ENCODE data around the gene C4A.
"Not testable (repeated sequence)": the region's sequence is repeated elsewhere in the genome, so short reads cannot be mapped to it uniquely, and the experiment has no call there.

The C4A gene

DNA sequence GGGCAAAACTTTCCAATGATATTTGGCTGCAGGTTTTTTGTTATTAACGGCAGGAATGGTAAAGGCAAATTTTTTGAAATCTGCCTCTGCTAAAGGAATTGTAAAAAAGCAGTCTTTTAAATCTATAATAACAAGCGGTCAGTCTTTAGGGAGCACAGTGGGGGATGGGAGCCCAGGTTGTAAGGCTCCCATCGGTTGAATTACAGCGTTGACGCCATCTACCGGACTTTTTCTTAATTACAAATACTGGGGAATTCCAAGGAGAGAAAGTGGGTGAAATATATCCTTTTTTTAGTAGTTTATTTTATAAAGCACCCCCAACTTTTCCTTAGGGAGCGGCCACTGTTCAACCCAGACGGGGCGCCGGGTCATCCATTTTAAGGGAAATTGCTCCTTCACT, 40.2 kb downstream of the C4A start:
- POLR2A ChIA-PET; CTCF ChIA-PET; H3K4me3 ChIP-seq (ENCODE audit: low read depth, low read length); DNase-seq (ENCODE audit: low read depth, low spot score): not testable (repeated sequence)

DNA sequence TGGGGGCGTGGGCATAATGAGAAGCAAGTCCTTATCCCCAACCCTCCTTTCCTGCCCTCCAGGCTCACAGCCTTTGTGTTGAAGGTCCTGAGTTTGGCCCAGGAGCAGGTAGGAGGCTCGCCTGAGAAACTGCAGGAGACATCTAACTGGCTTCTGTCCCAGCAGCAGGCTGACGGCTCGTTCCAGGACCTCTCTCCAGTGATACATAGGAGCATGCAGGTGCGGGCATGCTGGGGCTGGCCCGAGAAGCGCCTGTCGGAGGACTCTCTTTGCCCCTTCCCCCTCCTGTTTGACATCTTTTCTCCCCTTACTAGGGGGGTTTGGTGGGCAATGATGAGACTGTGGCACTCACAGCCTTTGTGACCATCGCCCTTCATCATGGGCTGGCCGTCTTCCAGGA, 46.8 kb downstream of the C4A start:
- H3K4me3 ChIP-seq (ENCODE audit: low read depth, low read length); CTCF ChIA-PET; DNase-seq (ENCODE audit: low read depth, low spot score); POLR2A ChIA-PET: not testable (repeated sequence)

DNA sequence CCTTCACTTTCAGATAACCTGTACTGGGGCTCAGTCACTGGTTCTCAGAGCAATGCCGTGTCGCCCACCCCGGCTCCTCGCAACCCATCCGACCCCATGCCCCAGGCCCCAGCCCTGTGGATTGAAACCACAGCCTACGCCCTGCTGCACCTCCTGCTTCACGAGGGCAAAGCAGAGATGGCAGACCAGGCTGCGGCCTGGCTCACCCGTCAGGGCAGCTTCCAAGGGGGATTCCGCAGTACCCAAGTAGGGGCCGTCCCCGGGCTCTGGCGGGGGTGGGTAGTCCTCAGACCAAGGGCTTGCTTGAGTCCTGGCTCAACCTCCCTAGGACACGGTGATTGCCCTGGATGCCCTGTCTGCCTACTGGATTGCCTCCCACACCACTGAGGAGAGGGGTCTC, 47.7 kb downstream of the C4A start:
- H3K4me3 ChIP-seq (ENCODE audit: low read depth, low read length); DNase-seq (ENCODE audit: low read depth, low spot score); POLR2A ChIA-PET; CTCF ChIA-PET: not testable (repeated sequence)

DNA sequence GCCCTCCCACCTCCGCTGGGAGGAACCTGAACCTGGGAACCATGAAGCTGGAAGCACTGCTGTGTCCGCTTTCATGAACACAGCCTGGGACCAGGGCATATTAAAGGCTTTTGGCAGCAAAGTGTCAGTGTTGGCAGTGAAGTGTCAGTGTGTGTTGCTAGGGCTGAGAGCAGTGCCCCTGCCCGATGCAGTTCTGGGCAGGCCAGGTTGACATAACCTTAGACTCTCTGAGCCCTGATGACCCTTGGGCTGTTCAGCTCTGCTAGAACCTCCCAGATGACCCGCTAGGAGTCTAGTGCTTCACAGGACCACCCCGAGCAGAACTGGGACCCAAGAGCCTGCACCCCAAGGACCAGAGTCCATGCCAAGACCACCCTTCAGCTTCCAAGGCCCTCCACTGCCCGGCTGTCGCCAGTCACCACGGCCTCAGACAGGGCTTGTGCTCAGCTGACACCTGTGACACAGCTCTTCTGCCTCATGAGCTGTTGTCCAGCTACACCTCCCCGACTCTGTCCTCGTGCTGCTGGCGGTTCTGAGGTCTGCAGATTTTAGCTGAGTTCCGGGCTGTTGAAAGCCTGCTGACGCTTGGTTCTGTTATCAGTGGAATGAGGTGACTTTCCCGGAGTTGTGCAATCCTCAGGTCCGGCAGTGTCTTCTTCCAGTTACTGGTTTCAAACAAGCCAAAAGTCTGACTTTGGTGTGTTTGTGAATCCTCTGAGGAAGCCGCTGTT, 53.6 kb downstream of the C4A start:
- CTCF ChIA-PET; DNase-seq (ENCODE audit: low read depth, low spot score); POLR2A ChIA-PET; H3K4me3 ChIP-seq (ENCODE audit: low read depth, low read length): not testable (repeated sequence)

DNA sequence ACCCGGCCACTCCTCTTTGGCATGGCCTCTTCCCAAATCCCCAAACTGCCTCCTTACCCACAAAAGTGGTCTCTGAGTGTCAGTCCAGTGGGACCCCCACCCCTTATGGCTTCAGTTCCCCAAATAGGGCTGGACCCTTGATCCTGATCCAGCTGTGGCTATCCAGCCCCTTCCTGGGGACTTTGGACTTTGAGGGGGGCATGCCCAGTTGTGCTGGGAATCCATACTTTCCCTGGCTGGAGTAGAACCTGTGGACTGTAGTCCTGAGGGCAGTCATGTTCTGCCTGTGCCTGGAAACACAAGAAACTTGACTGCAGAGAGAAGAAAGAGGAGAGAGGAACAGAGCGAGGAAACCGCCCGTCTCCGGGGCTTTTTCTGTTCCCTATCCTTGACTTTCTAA, 55.3 kb downstream of the C4A start:
- H3K4me3 ChIP-seq (ENCODE audit: low read depth, low read length); POLR2A ChIA-PET; CTCF ChIA-PET; DNase-seq (ENCODE audit: low read depth, low spot score): not testable (repeated sequence)

DNA sequence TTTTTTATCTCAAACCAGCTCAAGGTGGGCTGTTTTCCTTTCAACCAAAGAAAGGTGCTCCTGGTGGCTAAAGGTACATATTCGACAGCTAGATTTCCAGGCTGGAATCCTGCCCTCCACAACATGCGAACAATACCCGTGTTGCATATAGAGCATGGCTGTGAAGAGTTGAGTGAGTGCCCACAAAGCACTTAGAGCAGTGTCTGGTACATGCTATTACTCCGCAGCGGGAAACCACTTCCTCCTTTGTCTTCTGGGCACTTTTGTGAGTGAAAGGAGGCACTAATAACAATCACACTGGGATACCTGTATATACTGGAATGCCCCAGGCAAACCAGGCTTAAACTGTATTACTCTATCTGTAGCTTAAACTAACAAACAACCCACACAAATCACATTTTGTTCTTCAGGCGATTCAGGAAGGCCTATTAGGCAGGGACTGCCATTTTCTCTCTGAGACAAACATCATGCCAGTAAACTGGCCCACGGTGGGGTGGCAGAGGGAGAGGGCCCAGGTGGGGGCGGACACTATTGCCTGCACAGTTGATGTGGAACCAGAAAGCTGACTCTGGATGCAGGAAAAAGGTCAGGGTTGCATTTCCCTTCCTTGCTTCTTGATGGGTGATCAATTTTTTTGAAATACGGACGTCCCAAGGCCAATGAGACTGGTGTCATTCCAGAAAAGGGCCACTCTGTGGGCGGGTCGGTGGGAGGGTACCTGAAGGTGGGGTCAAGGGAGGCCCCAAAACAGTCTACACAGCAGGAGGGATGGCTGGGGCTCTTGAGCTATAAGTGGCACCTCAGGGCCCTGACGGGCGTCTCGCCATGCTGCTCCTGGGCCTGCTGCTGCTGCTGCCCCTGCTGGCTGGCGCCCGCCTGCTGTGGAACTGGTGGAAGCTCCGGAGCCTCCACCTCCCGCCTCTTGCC, 56.0 kb downstream of the C4A start, which contains the start of gene CYP21A2:
CYP21A2 (plus strand) TSS at position 818 of the 927 bp plus-strand sequence; CDS start at position 826, 8 bp downstream.
- DNase-seq (ENCODE audit: low read depth, low spot score); H3K4me3 ChIP-seq (ENCODE audit: low read depth, low read length); CTCF ChIA-PET; POLR2A ChIA-PET: not testable (repeated sequence)

DNA sequence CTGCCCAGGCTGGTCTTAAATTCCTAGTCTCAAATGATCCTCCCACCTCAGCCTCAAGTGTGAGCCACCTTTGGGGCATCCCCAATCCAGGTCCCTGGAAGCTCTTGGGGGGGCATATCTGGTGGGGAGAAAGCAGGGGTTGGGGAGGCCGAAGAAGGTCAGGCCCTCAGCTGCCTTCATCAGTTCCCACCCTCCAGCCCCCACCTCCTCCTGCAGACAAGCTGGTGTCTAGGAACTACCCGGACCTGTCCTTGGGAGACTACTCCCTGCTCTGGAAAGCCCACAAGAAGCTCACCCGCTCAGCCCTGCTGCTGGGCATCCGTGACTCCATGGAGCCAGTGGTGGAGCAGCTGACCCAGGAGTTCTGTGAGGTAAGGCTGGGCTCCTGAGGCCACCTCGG, 57.0 kb downstream of the C4A start:
- DNase-seq (ENCODE audit: low read depth, low spot score); POLR2A ChIA-PET; CTCF ChIA-PET; H3K4me3 ChIP-seq (ENCODE audit: low read depth, low read length): not testable (repeated sequence)

DNA sequence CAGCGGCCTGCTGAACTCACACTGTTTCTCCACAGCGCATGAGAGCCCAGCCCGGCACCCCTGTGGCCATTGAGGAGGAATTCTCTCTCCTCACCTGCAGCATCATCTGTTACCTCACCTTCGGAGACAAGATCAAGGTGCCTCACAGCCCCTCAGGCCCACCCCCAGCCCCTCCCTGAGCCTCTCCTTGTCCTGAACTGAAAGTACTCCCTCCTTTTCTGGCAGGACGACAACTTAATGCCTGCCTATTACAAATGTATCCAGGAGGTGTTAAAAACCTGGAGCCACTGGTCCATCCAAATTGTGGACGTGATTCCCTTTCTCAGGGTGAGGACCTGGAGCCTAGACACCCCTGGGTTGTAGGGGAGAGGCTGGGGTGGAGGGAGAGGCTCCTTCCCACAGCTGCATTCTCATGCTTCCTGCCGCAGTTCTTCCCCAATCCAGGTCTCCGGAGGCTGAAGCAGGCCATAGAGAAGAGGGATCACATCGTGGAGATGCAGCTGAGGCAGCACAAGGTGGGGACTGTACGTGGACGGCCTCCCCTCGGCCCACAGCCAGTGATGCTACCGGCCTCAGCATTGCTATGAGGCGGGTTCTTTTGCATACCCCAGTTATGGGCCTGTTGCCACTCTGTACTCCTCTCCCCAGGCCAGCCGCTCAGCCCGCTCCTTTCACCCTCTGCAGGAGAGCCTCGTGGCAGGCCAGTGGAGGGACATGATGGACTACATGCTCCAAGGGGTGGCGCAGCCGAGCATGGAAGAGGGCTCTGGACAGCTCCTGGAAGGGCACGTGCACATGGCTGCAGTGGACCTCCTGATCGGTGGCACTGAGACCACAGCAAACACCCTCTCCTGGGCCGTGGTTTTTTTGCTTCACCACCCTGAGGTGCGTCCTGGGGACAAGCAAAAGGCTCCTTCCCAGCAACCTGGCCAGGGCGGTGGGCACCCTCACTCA, 57.7 kb downstream of the C4A start:
- H3K4me3 ChIP-seq (ENCODE audit: low read depth, low read length); POLR2A ChIA-PET; CTCF ChIA-PET; DNase-seq (ENCODE audit: low read depth, low spot score): not testable (repeated sequence)

DNA sequence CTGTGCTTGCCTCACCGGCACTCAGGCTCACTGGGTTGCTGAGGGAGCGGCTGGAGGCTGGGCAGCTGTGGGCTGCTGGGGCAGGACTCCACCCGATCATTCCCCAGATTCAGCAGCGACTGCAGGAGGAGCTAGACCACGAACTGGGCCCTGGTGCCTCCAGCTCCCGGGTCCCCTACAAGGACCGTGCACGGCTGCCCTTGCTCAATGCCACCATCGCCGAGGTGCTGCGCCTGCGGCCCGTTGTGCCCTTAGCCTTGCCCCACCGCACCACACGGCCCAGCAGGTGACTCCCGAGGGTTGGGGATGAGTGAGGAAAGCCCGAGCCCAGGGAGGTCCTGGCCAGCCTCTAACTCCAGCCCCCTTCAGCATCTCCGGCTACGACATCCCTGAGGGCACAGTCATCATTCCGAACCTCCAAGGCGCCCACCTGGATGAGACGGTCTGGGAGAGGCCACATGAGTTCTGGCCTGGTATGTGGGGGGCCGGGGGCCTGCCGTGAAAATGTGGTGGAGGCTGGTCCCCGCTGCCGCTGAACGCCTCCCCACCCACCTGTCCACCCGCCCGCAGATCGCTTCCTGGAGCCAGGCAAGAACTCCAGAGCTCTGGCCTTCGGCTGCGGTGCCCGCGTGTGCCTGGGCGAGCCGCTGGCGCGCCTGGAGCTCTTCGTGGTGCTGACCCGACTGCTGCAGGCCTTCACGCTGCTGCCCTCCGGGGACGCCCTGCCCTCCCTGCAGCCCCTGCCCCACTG, 58.6 kb downstream of the C4A start:
- POLR2A ChIA-PET; H3K4me3 ChIP-seq (ENCODE audit: low read depth, low read length); CTCF ChIA-PET; DNase-seq (ENCODE audit: low read depth, low spot score): not testable (repeated sequence)

DNA sequence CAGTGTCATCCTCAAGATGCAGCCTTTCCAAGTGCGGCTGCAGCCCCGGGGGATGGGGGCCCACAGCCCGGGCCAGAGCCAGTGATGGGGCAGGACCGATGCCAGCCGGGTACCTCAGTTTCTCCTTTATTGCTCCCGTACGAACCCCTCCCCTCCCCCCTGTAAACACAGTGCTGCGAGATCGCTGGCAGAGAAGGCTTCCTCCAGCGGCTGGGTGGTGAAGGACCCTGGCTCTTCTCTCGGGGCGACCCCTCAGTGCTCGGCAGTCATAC, 59.1 kb downstream of the C4A start:
- DNase-seq (ENCODE audit: low read depth, low spot score); POLR2A ChIA-PET; H3K4me3 ChIP-seq (ENCODE audit: low read depth, low read length); CTCF ChIA-PET: not testable (repeated sequence)

DNA sequence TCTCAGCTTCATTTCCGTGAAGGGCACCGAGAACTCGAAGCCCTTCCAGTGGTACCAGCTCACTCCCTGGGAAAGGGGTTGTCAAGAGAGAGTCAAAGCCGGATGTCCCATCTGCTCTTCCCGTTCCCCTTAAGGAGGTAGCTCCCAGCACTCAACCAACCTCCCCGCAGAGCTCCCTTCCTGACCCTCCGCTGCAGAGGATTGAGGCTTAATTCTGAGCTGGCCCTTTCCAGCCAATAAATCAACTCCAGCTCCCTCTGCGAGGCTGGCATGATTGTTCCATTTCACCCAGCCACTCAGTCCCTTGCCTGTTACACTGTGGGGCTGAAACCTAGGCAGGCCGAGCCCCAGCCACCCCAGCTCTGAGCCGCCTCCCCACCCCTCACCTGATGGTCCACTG, 59.5 kb downstream of the C4A start:
- H3K4me3 ChIP-seq (ENCODE audit: low read depth, low read length); DNase-seq (ENCODE audit: low read depth, low spot score); POLR2A ChIA-PET; CTCF ChIA-PET: not testable (repeated sequence)

DNA sequence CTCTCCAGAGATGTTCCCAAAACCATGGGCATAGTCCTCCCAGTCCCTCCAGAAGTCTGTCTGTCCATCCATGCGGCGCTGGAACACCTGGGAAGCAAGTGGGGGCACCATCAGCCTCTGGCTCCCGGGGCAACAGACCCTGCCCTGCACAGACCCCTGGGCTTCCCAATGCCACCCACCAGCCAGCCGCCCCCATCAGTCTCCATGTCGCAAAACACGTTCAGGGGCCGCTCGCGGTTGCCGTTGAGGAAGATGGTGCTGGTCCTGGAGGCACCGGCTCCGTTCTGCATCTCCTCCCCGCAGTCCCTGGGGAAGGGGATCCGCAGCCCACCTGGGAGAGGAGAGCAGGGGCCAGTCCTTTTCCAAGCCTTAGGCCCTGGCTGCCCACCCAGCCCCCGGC, 60.4 kb downstream of the C4A start:
- CTCF ChIA-PET; POLR2A ChIA-PET; DNase-seq (ENCODE audit: low read depth, low spot score); H3K4me3 ChIP-seq (ENCODE audit: low read depth, low read length): not testable (repeated sequence)

DNA sequence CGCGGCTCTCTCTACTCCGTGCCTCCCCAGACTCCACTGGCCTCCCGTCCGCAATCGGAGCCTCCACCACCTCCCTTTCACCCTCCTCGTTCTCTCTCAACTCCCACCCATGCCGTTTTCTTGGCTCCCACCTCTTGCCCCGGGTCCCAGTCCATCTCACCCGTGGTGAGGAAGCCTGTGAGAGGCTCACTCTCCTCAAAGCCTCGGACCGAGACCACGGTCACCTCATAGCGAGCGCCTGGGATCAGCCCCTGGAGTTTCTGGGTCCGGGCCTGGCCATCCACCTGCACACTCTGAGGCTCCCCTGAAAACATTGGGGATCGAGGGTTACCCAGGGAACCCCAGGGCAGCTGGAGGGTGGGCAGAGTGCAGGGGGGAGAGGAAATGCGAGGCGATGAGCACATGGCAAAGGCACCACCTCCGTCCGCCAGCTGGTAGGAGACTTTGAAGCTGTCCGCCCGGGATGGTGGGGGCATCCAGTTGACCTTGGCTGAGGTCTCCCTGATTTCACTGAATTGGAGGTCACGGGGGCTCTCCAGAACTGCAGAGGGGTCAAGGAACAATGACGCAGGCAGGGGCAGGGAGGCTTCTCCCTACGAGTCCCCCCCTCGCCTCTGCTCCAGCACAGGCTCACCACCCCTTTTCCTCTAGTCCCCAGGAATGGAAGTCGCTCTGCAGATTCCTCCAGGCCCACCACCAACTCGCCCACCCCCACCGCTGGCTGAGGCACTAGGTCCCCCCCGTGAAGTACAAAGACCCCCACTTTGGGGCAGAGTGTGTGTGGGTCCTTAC, 61.9 kb downstream of the C4A start:
- DNase-seq (ENCODE audit: low read depth, low spot score); H3K4me3 ChIP-seq (ENCODE audit: low read depth, low read length); CTCF ChIA-PET; POLR2A ChIA-PET: not testable (repeated sequence)

DNA sequence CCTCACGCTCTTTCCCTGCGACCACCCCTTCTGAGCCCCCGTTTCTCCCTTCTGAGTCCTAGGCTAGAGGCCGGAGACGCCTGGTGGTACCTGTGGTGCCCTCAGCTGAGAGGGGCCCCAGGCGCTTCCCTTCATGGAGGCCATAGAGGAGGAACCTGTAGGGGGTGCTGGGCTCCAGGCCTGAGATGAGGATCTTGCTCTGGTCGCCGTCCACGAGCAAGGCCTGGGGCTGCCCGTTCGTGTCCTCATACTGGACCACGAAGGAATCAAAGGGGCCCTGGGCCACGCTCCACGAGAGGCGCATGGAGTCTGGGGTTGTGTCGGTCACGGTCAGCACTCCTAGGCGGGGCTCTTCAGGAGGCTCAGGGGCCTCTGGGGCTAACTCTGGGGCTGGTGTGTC, 63.1 kb downstream of the C4A start:
- CTCF ChIA-PET; DNase-seq (ENCODE audit: low read depth, low spot score); POLR2A ChIA-PET; H3K4me3 ChIP-seq (ENCODE audit: low read depth, low read length): not testable (repeated sequence)

All from AG04449 (cell line).